ENCODE data around the gene EIF3L.

DNA sequence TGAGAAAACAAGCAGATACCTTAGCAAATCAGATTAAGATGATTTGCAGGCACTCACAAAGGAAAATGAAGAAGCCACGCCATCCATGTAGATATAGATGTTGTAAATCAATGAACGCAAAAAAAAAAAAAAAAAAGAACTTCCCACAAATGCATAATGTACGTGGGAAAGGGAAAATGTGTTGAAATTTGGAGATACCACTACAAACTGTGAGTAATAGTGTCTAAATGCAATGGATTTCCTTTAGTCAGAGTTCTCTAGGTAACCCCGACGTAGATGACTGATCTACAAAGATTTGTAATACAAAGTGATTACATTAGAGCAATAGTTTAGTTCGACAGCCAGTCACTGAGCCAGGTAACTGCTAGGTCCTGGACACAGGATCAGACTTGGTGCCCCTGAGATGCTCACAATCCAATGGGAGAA, 4.3 kb upstream of the EIF3L start:
- TF ChIP-seq, protein P1, sequence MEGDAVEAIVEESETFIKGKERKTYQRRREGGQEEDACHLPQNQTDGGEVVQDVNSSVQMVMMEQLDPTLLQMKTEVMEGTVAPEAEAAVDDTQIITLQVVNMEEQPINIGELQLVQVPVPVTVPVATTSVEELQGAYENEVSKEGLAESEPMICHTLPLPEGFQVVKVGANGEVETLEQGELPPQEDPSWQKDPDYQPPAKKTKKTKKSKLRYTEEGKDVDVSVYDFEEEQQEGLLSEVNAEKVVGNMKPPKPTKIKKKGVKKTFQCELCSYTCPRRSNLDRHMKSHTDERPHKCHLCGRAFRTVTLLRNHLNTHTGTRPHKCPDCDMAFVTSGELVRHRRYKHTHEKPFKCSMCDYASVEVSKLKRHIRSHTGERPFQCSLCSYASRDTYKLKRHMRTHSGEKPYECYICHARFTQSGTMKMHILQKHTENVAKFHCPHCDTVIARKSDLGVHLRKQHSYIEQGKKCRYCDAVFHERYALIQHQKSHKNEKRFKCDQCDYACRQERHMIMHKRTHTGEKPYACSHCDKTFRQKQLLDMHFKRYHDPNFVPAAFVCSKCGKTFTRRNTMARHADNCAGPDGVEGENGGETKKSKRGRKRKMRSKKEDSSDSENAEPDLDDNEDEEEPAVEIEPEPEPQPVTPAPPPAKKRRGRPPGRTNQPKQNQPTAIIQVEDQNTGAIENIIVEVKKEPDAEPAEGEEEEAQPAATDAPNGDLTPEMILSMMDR (IDR thresholded peaks at IDR 0.05): no peak
- TF ChIP-seq POLR2A (IDR thresholded peaks at IDR 0.05): no peak
